HepG2 (cell line): ENCODE results near the gene WIZ. TPM values are rescaled to one million over a fixed set of nuclear protein-coding genes. Genes with fewer than 3 reads are reported as not detected.
A peak's percentile ranks its signal among the peaks of the same experiment; 100 is the strongest.

Experiments used
- CHD2 ChIP-seq: IDR thresholded peaks from 2 replicates; pipeline ENCODE4 v1.6.1; 2011; ENCODE audit warnings: low read depth, low read length, improper control_type of control experiment
- FOXP4 ChIP-seq: sonication (generic); formaldehyde crosslinking; IDR thresholded peaks from 2 replicates; pipeline ENCODE4 v1.4.0; 2020; ENCODE audit warnings: missing genetic modification reagents
- HDAC1 ChIP-seq: sonication (generic); formaldehyde crosslinking; IDR thresholded peaks from 2 replicates; pipeline ENCODE4 v1.5.1; 2020; ENCODE audit warnings: mild to moderate bottlenecking, missing genetic modification reagents
- HNF4A ChIP-seq: sonication (generic); formaldehyde crosslinking; IDR thresholded peaks from 2 replicates; pipeline ENCODE4 v1.4.0; 2020; ENCODE audit warnings: missing genetic modification reagents
- KDM2A ChIP-seq: sonication (generic); formaldehyde crosslinking; IDR thresholded peaks from 2 replicates; pipeline ENCODE4 v1.4.0; 2020; ENCODE audit warnings: low read depth, missing genetic modification reagents, borderline replicate concordance
- MAFG ChIP-seq: sonication (generic); formaldehyde crosslinking; IDR thresholded peaks from 2 replicates; pipeline ENCODE4 v1.5.1; 2020; ENCODE audit warnings: mild to moderate bottlenecking, missing genetic modification reagents
- NKX3-1 ChIP-seq: sonication (generic); formaldehyde crosslinking; IDR thresholded peaks from 2 replicates; pipeline ENCODE4 v1.5.0; 2020; ENCODE audit warnings: missing genetic modification reagents
- NR2F1 ChIP-seq, 2 experiments: fragments of 450-650 bp in 1 of 2; formaldehyde crosslinking in 1 of 2; IDR thresholded peaks; 2 replicates each; pipeline versions ENCODE4 v1.5.0 to v1.6.1; 2016 to 2020; ENCODE audit warnings: mild to moderate bottlenecking in 1 of 2, missing compliant biosample characterization in 1 of 2, missing genetic modification reagents in 1 of 2, moderate library complexity in 1 of 2
- PRMT3 ChIP-seq: sonication (generic); formaldehyde crosslinking; IDR thresholded peaks from 2 replicates; pipeline ENCODE4 v1.8.1; 2022; ENCODE audit warnings: low read depth, mild to moderate bottlenecking, moderate library complexity, missing genetic modification reagents, borderline replicate concordance
- SATB2 ChIP-seq: sonication (generic); formaldehyde crosslinking; IDR thresholded peaks from 2 replicates; pipeline ENCODE4 v1.5.0; 2020; ENCODE audit warnings: missing genetic modification reagents
- SRF ChIP-seq: IDR thresholded peaks from 2 replicates; pipeline ENCODE4 v1.6.1; 2011; ENCODE audit warnings: mild to moderate bottlenecking, low read depth, low read length, moderate library complexity
- ZNF207 ChIP-seq: fragments of 450-650 bp; IDR thresholded peaks from 2 replicates; pipeline ENCODE4 v1.6.1; 2016; ENCODE audit warnings: antibody characterized with exemption, borderline replicate concordance
- ZNF318 ChIP-seq: sonication (generic); formaldehyde crosslinking; IDR thresholded peaks from 2 replicates; pipeline ENCODE4 v1.4.0; 2020; ENCODE audit warnings: mild to moderate bottlenecking, missing genetic modification reagents
- ZNF382 ChIP-seq: sonication (generic); formaldehyde crosslinking; IDR thresholded peaks from 2 replicates; pipeline ENCODE4 v1.5.0; 2020; ENCODE audit warnings: missing genetic modification reagents, mild to moderate bottlenecking, borderline replicate concordance
- ZNF446 ChIP-seq: sonication (generic); formaldehyde crosslinking; IDR thresholded peaks from 2 replicates; pipeline ENCODE4 v1.5.0; 2020; ENCODE audit warnings: mild to moderate bottlenecking, missing genetic modification reagents
- ZNF652 ChIP-seq: IDR thresholded peaks from 2 replicates; pipeline ENCODE4 v1.6.1; 2016; ENCODE audit warnings: low read depth, borderline replicate concordance
- ZNF678 ChIP-seq: sonication (generic); formaldehyde crosslinking; IDR thresholded peaks from 2 replicates; pipeline ENCODE4 v1.4.0; 2020; ENCODE audit warnings: mild to moderate bottlenecking, missing genetic modification reagents
- ZNF790 ChIP-seq: sonication (generic); formaldehyde crosslinking; IDR thresholded peaks from 2 replicates; pipeline ENCODE4 v1.8.0; 2022; ENCODE audit warnings: missing genetic modification reagents, mild to moderate bottlenecking, borderline replicate concordance
- ZNF879 ChIP-seq: sonication (generic); formaldehyde crosslinking; IDR thresholded peaks from 2 replicates; pipeline ENCODE4 v1.8.1; 2023; ENCODE audit warnings: missing genetic modification reagents
- ZSCAN21 ChIP-seq: sonication (generic); formaldehyde crosslinking; IDR thresholded peaks from 2 replicates; pipeline ENCODE4 v1.8.0; 2022; ENCODE audit warnings: mild to moderate bottlenecking, missing genetic modification reagents, moderate library complexity, borderline replicate concordance
- polyA plus RNA-seq, 8 experiments: library from polyadenylated mRNA; depleted of rRNA in 3 of 8; stranded (reverse) in 7 of 8; unstranded in 1 of 8; fragments of >200 nt; fragmentation: Illumina TruSeq in 4 of 8; extraction: Trizol in 4 of 8; gene quantifications; 2 replicates each; pipeline versions ENCODE4 v1.2.1 to v1.2.3, GENCODE V29; 2011 to 2016; ENCODE audit warnings: low read depth in 4 of 8, missing spikeins in 1 of 8, mixed read lengths in 1 of 8; ENCODE audit not compliant: insufficient read depth in 1 of 8
- total RNA-seq, 5 experiments: library from RNA; depleted of rRNA; stranded (reverse); fragments of >200 nt; fragmentation: Illumina TruSeq; extraction: Trizol; gene quantifications; 2 replicates each; pipeline ENCODE4 v1.2.3, GENCODE V29; 2016; ENCODE audit warnings: low read depth in 1 of 5

The WIZ gene
- total and polyA plus RNA-seq, 2 of the 13 experiments (the other 11 are each of a cell fraction or from before 2014, with no cell fraction given) = 4.7 to 4.8 TPM

GRCh38 chr19:15379999-15380647 lies 69.6 kb downstream of the WIZ start (continued):
- TF ChIP-seq ZNF446 (CRISPR knock-in tag) (no peak), KDM2A (CRISPR knock-in tag) (no peak), ZNF207 (no peak), PRMT3 (CRISPR knock-in tag) (no peak), ZNF678 (CRISPR knock-in tag) (no peak), ZNF382 (CRISPR knock-in tag) (no peak), CHD2 (no peak), NR2F1 (CRISPR knock-in tag; IDR thresholded peaks at IDR 0.05) (no peak), FOXP4 (CRISPR knock-in tag) (no peak), ZNF318 (CRISPR knock-in tag) (no peak), ZNF790 (CRISPR knock-in tag) (no peak), ZNF879 (CRISPR knock-in tag) (0 out of 2 replicates have a peak, but pooled peaks have one; percentile 40), MAFG (CRISPR knock-in tag) (no peak), SRF (no peak), HNF4A (CRISPR knock-in tag) (no peak), ZSCAN21 (no peak), NKX3-1 (no peak), ZNF652 (CRISPR knock-in tag) (no peak), SATB2 (CRISPR knock-in tag) (no peak), HDAC1 (CRISPR knock-in tag) (no peak; the same call in 1 of the 2 replicates)
